Right lobe of liver (tissue), 4 donors: ENCODE data around the gene CTSC.

Experiments
- CTCF ChIP-seq, 4 donors: fragments of 200-600 bp in 3 of 4; fragments of 450-650 bp in 1 of 4; IDR thresholded peaks; one replicate each; pipeline versions ENCODE4 v1.5.1 to v1.8.0; 2016 to 2022; ENCODE audit warnings: antibody characterized with exemption in 4 of 4, mild to moderate bottlenecking in 2 of 4
- POLR2A ChIP-seq: fragments of 450-650 bp; IDR thresholded peaks from one replicate; pipeline ENCODE4 v1.6.1; 2017; ENCODE audit warnings: antibody characterized with exemption, mild to moderate bottlenecking
- donor health status: DM: no; HTN: no; CAD: no.
- donor health status: DM: no; HTN: no; CAD: no.
- donor health status: DM: no; HTN: yes; CAD: no.

- no peak for TF ChIP-seq CTCF (IDR thresholded peaks at IDR 0.05)
- no peak for TF ChIP-seq POLR2A
Observed at GRCh38 chr11:88358040-88358431, 20.5 kb upstream of the CTSC start.
